ENCODE measurements around the gene GRAMD1C.

GRCh38 chr3:113908133-113908532 lies 69.5 kb downstream of the GRAMD1C start:
- TF ChIP-seq EZH2 (IDR thresholded peaks at IDR 0.05; ENCODE audit: borderline replicate concordance, low read depth, low read length, severe bottlenecking) (no peak), CTCF (IDR thresholded peaks at IDR 0.05; ENCODE audit: borderline replicate concordance, extremely low read depth, low read length, poor library complexity, severe bottlenecking) (no peak)
